Ovary (tissue), 3 donors: ENCODE measurements around the gene INHBA.

Source experiments
- CTCF ChIP-seq, 3 donors: fragments of 450-650 bp in 2 of 3; fragments of 200-600 bp in 1 of 3; IDR thresholded peaks; one replicate each; pipeline versions ENCODE4 v1.5.1 to v1.8.0; 2016 to 2022; ENCODE audit warnings: antibody characterized with exemption in 3 of 3, mild to moderate bottlenecking in 1 of 3
- POLR2A ChIP-seq: fragments of 450-650 bp; IDR thresholded peaks from one replicate; pipeline ENCODE4 v1.6.1; 2017; ENCODE audit warnings: antibody characterized with exemption, mild to moderate bottlenecking, moderate library complexity
- donor health status: DM: no; HTN: no; CAD: no.

DNA sequence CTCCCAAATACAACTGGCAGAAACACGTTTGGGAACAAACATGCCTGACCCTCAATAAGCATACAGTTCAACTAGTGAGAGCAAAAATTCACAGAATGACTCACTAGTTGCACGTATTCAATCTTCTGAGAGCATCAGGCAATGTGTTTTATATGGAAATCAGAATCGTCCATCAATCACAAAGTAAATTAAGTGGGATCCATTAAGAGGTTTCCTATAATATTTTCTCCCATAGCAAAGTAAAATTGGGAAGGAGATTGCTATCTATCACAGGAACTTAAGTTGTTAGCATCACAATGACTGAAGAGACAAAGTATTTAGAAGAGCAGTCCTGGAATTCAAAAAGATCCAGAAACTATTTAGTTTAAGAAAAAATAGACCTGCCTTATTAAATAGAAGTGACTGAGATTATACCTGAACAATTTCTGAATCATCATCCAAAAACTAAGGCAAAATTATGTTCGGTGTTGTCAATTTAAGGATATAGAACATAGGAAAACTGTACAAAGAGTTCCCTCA lies 28.3 kb downstream of the INHBA start:
- TF ChIP-seq CTCF (IDR thresholded peaks at IDR 0.05) (no peak), POLR2A (no peak)
